Ovary (tissue), 3 donors: ENCODE results near the gene MIER2.

Experiments used
- CTCF ChIP-seq, 3 donors: fragments of 450-650 bp in 2 of 3; fragments of 200-600 bp in 1 of 3; IDR thresholded peaks; one replicate each; pipeline versions ENCODE4 v1.5.1 to v1.8.0; 2016 to 2022; ENCODE audit warnings: antibody characterized with exemption in 3 of 3, mild to moderate bottlenecking in 1 of 3
- EP300 ChIP-seq: sonication (generic); formaldehyde crosslinking; IDR thresholded peaks from one replicate; pipeline ENCODE4 v1.6.1; 2017; ENCODE audit warnings: antibody characterized with exemption
- POLR2A ChIP-seq: fragments of 450-650 bp; IDR thresholded peaks from one replicate; pipeline ENCODE4 v1.6.1; 2017; ENCODE audit warnings: antibody characterized with exemption, mild to moderate bottlenecking, moderate library complexity
- donor health status: DM: no; HTN: no; CAD: no.

- TF ChIP-seq CTCF (IDR thresholded peaks at IDR 0.05) (no peak), POLR2A (no peak), EP300 (no peak)
Observed at GRCh38 chr19:292951-293350, 51.6 kb downstream of the MIER2 start.
